SK-N-MC (cell line): ENCODE measurements around the gene INAFM2.
A peak's percentile ranks its signal among the peaks of the same experiment; 100 is the strongest.

Experiments used
- DNase-seq: peaks from one replicate; pipeline ENCODE4 v3.0.0-alpha.2; 2011; ENCODE audit warnings: low read depth, low spot score
- H3K27ac ChIP-seq: fragments of 200-600 bp; sonication (generic); 2 replicates; pipeline ENCODE4 v1.5.1; 2016; ENCODE audit warnings: mixed run types
- H3K36me3 ChIP-seq: fragments of 200-600 bp; sonication (generic); 2 replicates; pipeline ENCODE4 v1.6.1; 2017; ENCODE audit warnings: antibody characterized with exemption, low read length, mixed read lengths; ENCODE audit not compliant: insufficient read depth
- H3K4me3 ChIP-seq: fragments of 200-600 bp; sonication (generic); 2 replicates; pipeline ENCODE4 v1.5.1; 2016
- H3K9ac ChIP-seq: fragments of 200-600 bp; sonication (generic); 2 replicates; pipeline ENCODE4 v1.8.0; 2017; ENCODE audit warnings: mixed run types, mixed read lengths; ENCODE audit not compliant: insufficient read length
- H3K9me3 ChIP-seq: fragments of 200-600 bp; sonication (generic); 2 replicates; pipeline ENCODE4 v1.6.1; 2017; ENCODE audit warnings: low read depth, mild to moderate bottlenecking, antibody characterized with exemption, low read length, moderate library complexity, mixed read lengths
- EZH2 ChIP-seq: fragments of 200-600 bp; sonication (generic); IDR thresholded peaks from one replicate; pipeline ENCODE4 v1.6.1; 2017; ENCODE audit warnings: antibody characterized with exemption
- FOXP2 ChIP-seq: optimal IDR thresholded peaks from 2 replicates; pipeline ENCODE3; 2011; ENCODE audit warnings: mild to moderate bottlenecking, moderate library complexity; ENCODE audit not compliant: insufficient read depth; ENCODE audit errors: extremely low read length, control extremely low read depth
- POLR2AphosphoS5 ChIP-seq: IDR thresholded peaks from 2 replicates; pipeline ENCODE4 v1.6.1; 2012; ENCODE audit warnings: mild to moderate bottlenecking, low read depth, low read length, borderline replicate concordance

The INAFM2 gene

GRCh38 chr15:40354408-40355171 is 31.1 kb downstream of the INAFM2 start:
- Histone ChIP-seq H3K27ac (peak overlapping the region; percentile 10; the same call in 1 of the 2 replicates), H3K9me3 (no peaks in the 10 kb centered on the region), H3K36me3 (no peaks in the 10 kb centered on the region), H3K4me3 (peak overlapping the region; percentile 54; the same call in 1 of the 2 replicates), H3K9ac (no peak overlapping the region)
- no peak for DNase-seq
- no peak for TF ChIP-seq POLR2AphosphoS5
- TF ChIP-seq FOXP2 = peak; percentile 10
- no peak for TF ChIP-seq EZH2

DNA sequence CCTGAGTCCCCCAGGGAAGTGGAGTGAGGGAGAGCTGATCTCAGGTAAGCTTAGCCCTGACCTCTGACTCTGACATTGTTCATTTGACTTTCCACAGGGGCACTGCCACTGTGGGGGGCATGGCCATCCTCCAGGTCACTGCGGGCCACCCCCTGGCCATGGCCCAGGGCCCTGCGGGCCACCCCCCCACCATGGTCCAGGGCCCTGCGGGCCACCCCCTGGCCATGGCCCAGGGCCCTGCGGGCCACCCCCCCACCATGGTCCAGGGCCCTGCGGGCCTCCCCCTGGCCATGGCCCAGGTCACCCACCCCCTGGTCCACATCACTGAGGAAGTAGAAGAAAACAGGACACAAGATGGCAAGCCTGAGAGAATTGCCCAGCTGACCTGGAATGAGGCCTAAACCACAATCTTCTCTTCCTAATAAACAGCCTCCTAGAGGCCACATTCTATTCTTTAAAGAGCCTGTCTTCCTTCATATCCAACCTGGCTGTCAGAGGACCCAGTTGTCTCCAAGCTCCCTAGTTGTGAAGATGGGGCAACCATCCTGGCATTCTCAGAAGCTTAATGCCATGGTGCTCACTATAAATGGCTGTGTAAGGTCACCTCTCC is 32.6 kb downstream of the INAFM2 start:
- H3K9me3 ChIP-seq = no peaks in the 10 kb centered on the region
- H3K27ac ChIP-seq = no peak overlapping the region
- no peak for TF ChIP-seq POLR2AphosphoS5
- TF ChIP-seq FOXP2 = no peak
- no peak for TF ChIP-seq EZH2
- no peaks in the 10 kb centered on the region for H3K36me3 ChIP-seq
- H3K9ac ChIP-seq = no peak overlapping the region
- no peak overlapping the region for H3K4me3 ChIP-seq
- no peak for DNase-seq

GRCh38 chr15:40357246-40357645 is 33.8 kb downstream of the INAFM2 start:
- Histone ChIP-seq H3K36me3 (no peaks in the 10 kb centered on the region), H3K27ac (no peak overlapping the region), H3K4me3 (peak overlapping the region; percentile 85), H3K9ac (no peak overlapping the region), H3K9me3 (no peaks in the 10 kb centered on the region)
- DNase-seq = no peak
- TF ChIP-seq EZH2 (no peak), POLR2AphosphoS5 (no peak), FOXP2 (no peak)

DNA sequence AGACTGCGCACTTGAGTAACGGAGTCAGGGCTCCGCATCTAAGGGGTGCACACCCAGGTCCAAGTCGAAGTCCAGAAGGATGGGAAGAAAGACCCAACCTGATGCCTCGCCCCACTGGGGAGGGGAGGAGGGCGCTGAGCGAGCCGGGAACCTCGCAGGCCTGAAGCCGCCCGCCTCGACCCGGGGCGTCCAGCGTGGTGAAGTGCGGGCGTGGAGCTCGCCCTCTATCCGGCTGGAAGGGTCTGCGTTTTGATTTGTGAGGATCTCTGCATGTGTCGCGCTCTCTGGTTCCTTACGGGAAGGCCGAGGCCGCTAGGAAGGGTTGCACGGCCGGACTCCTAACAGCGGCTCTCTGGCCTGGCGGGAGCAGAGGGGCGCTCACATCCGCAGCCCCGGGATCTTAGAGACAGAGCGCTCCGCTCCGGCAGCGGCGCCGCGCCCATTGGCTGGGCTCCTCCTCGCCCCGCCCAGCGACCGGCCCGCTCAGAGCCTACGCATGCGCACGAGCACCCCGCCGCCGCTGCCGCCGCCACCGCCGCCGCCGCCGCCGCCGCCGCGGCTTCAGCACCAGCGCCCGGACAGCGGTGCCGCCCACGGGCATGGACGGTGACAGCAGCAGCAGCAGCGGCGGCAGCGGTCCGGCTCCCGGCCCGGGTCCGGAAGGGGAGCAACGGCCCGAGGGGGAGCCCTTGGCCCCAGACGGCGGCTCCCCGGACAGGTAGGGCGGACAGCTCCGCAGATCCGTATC is 34.4 kb downstream of the INAFM2 start, which contains the start of gene DISP2:
Gene DISP2 (plus strand): TSS at position 497 of the 748 bp plus-strand sequence. CDS start 103 bp downstream, at position 600.
- no peak within 1 kb of the TSS for H3K27ac ChIP-seq
- peak within 1 kb of the TSS; percentile 85 for H3K4me3 ChIP-seq
- no peak within 1 kb of the TSS for H3K9ac ChIP-seq
- H3K36me3 ChIP-seq = no peaks in the 10 kb centered on the region
- no peak for TF ChIP-seq EZH2
- no peak for TF ChIP-seq FOXP2
- TF ChIP-seq POLR2AphosphoS5 = peak; percentile 34; the same call in 1 of the 2 replicates
- DNase-seq = no peak
- no peaks in the 10 kb centered on the region for H3K9me3 ChIP-seq

- Histone ChIP-seq H3K36me3 (no peaks in the 10 kb centered on the region), H3K27ac (no peak overlapping the region), H3K9ac (no peak overlapping the region), H3K4me3 (peak overlapping the region; percentile 85), H3K9me3 (no peaks in the 10 kb centered on the region)
- no peak for DNase-seq
- TF ChIP-seq EZH2 (no peak), FOXP2 (no peak), POLR2AphosphoS5 (no peak)
Measured at GRCh38 chr15:40358471-40359353, 35.2 kb downstream of the INAFM2 start.

GRCh38 chr15:40360015-40360414 is 36.5 kb downstream of the INAFM2 start:
- Histone ChIP-seq H3K36me3 (no peaks in the 10 kb centered on the region), H3K27ac (no peak overlapping the region), H3K9me3 (no peaks in the 10 kb centered on the region), H3K4me3 (no peak overlapping the region), H3K9ac (no peak overlapping the region)
- no peak for DNase-seq
- TF ChIP-seq FOXP2 (no peak), POLR2AphosphoS5 (no peak)

GRCh38 chr15:40361640-40362039 is 38.1 kb downstream of the INAFM2 start:
- Histone ChIP-seq H3K4me3 (no peak overlapping the region), H3K36me3 (no peaks in the 10 kb centered on the region), H3K9me3 (no peaks in the 10 kb centered on the region), H3K9ac (no peak overlapping the region), H3K27ac (no peak overlapping the region)
- TF ChIP-seq EZH2 (no peak), POLR2AphosphoS5 (no peak), FOXP2 (no peak)
- DNase-seq = no peak

GRCh38 chr15:40363611-40364010 is 40.1 kb downstream of the INAFM2 start:
- H3K9me3 ChIP-seq = no peaks in the 10 kb centered on the region
- no peak overlapping the region for H3K27ac ChIP-seq
- TF ChIP-seq POLR2AphosphoS5 (no peak), FOXP2 (no peak), EZH2 (no peak)
- no peak overlapping the region for H3K9ac ChIP-seq
- H3K4me3 ChIP-seq = no peak overlapping the region
- H3K36me3 ChIP-seq = no peaks in the 10 kb centered on the region
- no peak for DNase-seq
